Mesenteric fat pad (tissue), 1 donor: ENCODE data around the gene MRPL58. TPM values are rescaled to one million over a fixed set of nuclear protein-coding genes. Genes with fewer than 3 reads are reported as not detected.
"Not testable (repeated sequence)": the region's sequence is repeated elsewhere in the genome, so short reads cannot be mapped to it uniquely, and the experiment has no call there.

Source experiments
- DNase-seq: peaks from one replicate; pipeline ENCODE4 v3.0.0-alpha.2; 2020; ENCODE audit warnings: low spot score
- long read RNA-seq: library from polyadenylated mRNA; unstranded; transcript quantifications from one replicate; pipeline ENCODE4 v2.0.0, GENCODE V29; 2020
- total RNA-seq: library from RNA; stranded (reverse); fragmentation: NEBNext Ultra II Directional; extraction: Animal tissue kit (Norgen Biotek cat#: 25700); gene quantifications from one replicate; pipeline ENCODE4 v1.2.1, GENCODE V29; 2021
- donor health status: DM: yes; HTN: yes; CAD: no.

MRPL58 gene
- total RNA-seq: 26.4 TPM
- long read RNA-seq, transcript MRPL58-201 (6 exons, 890 nt): major isoform, 17 of 23 reads
- long read RNA-seq, partial matches to known transcripts: 3 of 23 reads
- long read RNA-seq, other reads (novel, unspliced or antisense): 3 of 23 reads

DNA sequence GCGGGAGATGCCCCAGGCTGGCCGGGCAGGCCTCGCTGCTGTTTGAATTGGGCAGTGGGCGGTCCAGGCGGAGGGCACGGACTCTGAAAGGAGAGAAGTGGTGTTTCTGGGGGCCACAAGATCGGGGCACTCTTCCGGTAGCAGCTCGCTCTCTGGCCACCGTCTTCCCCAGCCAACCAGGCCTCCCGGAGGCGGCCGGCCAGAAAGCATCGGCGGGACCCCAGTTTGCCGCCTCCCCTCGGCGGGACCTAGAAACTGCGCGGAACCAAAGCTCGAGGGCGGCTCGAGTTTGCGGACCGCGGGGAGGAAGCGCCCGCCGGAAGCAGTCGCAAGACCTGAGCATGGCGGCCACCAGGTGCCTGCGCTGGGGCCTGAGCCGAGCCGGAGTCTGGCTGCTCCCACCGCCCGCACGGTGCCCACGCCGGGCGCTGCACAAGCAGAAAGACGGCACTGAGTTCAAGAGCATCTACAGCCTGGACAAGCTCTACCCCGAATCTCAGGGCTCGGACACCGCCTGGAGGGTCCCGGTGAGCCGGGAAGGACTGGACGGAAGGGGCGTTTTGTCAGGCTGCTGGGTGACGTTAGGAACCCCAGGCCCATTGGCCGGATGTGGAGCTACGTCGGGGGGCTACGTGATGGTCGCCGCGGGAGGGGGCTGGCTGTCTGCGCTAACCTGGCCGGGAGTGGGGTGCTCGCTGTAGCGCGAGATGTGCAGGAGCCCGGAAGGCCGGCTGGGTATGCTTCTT, at the start of gene MRPL58:
TSS of gene MRPL58 (plus strand) at position 325 of the 746 bp plus-strand sequence. CDS start at position 342, 17 bp downstream.
- peak; percentile 94 for DNase-seq

DNA sequence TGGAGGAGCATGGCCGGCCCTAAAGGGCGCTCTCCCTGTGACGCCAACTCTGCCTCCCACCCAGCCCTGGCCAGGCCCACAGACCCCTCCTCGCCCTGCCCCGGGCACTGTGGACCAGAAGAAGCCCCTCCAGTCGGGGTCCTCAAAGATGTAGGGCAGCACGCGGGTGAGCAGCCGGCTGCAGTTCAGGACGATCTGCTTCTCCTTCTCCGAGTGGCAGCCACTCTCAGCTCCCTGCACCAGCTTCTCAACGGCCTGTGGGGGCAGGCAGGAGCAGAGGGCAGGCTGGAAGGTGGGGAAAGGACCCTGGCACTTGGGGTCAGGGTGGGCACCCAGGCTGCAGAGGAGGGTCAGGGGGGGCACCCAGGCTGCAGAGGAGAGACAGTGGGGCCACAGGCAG, 48.8 kb upstream of the MRPL58 start:
- DNase-seq: no peak

DNA sequence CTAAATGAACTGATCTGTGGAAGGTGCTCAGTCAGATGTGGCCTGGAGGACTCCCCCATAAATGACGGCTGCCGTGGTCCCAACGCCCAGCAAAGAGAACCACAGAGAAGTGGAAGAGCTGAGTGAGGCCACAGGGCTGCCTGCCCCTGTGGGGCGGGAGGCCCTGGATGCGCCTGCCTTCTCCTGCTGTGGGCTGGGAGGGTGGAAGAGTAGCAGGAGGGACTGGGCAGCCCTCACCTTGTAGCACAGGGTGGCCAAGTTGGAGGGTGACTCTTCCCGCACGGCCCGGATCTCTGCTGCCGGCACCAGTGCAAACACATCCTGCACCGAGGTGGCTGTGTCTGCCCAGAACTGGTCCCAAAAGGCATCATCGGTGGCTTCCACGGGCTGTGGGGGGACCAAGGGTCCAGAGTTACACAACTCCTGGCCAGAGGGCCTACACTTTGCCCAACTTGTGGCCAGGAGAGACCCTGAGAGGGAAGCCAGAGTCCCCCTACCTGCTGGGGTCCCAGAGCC, 48.2 kb upstream of the MRPL58 start:
- no peak for DNase-seq

DNA sequence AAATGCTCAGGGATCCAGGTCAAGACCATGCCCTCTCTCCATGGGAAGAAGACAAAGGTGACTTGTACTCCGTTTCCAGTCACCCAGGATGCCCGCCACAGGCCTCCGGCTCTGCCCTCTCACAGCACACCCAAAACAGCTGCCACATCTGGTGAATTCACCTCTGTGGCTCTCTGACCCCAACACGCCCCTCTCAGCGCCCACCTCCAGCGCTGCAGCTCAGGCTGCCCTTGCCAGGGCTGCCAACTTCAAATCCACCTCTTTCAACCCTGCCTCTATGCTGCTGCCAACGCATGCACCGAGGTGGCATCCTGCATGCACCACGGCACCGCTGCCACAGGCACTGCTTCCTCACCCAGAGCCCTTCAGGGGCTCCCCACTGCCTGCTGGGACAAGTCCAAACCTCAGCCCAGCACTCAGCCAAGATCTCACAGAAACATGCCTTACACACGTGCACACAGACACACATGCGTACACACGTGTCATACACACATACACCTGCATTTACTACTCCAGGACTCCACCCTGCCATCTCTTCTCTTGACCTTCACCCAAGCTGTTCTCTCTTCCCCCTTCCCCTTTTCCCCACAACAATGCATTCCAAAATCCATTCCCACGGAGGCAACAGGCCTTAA, 47.4 kb upstream of the MRPL58 start:
- no peak for DNase-seq

DNA sequence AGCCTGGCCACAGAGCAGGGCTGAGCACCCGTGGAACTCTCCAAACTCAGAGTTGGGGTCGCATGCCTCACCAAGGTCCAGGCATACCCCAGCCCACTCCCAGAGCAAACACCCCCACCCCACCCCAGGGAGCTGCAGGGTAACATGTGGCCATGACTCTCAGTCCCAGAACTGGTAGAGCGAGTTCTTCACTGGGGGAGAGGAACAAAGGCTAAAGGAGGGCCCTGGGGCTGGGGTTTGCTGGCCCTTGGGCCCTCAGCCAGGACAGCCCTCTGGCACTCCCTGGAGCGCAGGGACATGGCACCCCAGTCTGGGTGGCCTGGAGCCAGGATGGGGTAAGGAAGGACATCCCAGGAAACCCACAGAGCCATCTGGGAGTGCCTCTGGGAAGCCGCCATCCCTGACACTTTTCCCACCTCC, 44.1 kb upstream of the MRPL58 start:
- DNase-seq: no peak

DNA sequence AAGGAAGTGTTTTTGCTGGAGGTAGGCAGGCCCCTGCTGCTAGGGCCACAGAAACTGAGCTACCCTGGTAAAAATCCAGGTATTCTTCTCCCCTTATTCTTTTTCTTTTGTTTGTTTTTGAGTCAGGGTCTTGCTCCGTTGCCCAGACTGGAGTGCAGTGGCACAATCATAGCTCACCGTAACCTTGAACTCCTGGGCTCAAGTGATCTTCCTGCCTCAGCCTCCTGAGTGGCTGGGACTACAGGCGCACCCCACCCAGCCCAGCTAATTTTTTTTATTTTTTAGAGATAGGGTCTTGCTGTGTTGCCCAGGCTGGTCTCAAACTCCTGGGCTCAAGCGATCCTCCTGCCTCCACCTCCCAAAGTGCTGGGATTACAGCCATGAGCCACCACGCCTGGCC, 43.0 kb upstream of the MRPL58 start:
- not testable (repeated sequence) for DNase-seq

DNA sequence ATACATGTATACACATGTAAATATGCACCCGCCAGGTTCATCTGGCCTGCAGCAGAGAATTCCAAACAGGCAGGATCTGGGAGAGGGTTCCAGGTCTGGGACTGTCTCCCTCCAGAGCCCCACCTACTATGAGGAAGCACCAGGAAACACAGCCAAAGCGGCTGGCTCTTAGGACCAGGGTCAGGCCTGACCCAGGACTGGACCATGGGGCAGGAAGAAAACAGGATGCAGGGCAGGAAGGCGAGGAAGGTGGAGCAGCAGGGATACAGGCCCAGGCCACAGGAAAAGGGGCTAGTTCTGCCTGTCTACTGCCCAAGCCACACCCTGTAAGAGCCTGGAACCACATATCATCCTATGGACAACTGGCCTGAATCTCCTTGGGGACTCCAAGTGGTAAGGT, 42.1 kb upstream of the MRPL58 start:
- DNase-seq: no peak

DNA sequence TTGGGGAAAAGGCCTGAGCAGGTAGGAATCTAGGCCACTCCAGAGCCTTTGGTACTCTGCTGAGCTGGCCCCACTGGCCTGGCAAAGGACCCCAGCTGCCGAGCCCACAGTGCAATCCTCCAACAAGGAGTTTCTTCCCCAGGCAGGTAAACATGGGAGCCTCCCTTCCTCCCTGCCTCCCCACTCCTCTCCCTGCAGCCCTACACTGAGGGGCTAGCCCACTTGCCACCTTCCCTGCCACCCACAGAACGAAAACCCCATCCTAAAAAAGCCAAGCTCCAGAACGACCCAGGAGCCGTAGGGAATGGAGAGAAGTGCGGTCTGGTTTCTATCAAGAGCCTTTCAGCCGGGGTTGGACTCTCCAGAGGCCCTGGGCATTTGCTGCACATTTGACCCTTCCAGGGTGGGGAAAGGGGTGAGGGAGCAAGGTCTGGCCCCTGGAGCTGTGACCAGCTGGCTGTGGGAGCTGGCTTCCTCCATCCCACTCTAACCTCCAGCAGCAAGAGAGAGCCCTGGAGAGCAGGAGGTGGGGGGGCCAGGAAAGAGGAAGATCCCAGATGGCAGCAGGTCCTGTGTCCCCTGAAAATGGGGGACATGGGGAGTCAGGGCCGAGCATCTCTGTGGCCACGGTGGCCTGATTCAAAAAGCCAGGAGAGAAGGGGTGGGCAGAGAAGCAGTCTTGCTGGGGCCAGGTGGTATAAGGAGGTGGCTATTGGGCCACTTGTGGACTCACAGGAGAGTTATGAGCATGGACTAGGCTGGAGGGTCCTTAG, 41.2 kb upstream of the MRPL58 start:
- DNase-seq: no peak

DNA sequence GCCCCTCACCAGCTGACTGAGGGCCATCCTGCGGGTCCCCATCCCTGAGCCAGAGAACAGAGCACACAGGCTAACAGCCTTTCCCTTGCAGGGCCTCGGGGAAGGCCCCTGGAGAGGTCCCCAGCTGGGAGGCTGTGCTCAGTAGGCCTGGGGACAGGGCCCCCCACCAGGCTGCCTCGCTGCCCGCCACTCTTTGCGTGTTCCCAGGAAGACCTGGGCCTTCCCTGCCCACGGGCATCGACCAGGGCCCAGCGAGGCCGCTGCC, 40.7 kb upstream of the MRPL58 start:
- DNase-seq: no peak

DNA sequence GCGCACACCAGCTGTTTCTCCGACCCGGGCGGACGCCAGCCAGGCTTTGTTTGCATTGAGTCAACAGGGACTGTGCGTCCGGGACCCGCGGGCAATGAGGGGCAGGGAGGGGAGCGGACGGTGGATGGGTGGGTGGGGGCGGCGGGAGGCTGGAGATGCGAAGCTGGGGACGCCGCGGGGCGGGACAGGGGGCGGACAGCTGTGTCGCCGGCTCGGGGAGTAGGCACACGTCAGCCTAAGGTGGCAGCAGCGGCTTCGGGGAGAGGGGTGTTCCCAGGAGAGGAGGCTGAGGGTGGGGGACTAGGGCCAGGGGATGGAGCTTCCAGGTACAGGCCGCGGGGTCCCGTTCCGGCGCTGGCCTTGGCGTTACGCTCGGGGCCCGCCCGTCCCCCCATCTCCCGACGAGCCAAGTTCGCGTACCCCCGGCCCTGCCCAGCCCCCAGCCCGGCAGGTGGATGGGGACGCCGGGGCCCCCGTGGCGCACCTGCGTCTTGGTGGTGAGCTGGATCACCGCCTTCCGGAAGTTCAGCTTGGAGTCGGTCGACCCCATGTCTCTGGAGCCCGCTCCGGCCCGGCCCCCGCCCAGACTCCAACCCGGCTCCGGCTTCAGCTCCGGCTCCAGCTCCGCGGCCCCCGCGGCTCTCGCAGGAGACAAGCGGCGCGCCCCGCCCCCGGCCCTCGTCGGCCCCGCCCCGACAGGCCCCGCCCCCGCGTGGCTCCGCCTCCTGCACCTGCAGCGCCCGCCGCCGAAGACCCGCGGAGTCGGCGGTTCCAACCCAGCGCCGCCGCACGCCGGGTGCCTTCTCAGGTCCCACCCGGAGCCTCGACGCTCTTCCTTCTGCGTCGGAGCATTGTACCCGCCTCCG, 40.1 kb upstream of the MRPL58 start, which contains the start of gene HID1:
TSS of gene HID1 (minus strand) at position 653 of the 866 bp plus-strand sequence. CDS start at position 550, 103 bp downstream.
- DNase-seq: no peak

DNA sequence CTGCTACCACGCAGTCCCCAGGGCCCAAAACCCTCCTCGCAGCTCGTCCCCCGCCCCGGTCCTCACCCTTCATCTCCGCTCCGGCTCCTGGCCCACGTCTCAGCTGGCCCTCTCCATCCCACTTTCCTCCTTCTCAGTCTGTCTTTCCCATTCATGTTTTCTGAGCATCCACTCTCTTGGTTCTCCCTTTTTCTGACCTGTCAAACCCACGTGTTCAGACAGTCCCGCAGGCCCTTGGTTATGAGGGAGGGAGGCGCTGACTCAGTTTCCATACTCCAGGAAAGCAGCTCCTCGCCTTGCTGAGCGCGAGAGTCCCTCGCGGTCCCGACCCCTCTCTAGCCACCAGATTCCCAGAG, 39.5 kb upstream of the MRPL58 start:
- no peak for DNase-seq

DNA sequence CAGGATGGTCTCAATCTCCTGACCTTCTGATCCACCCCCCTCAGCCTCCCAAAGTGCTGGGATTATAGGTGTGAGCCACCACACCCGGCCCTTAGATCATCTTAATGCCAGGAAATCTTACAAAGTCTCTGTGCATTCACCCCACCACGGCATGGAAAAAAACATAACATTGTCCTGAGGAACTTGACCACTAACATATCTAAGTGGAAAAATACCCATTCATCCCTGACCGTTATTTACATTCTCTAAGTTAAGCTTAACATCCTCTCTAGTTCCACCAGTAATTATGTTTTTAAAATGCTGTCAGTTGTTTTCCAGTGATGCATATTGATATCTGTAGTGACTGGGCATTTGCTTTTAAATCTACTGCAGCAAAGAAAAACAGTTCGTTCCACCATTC, 36.5 kb upstream of the MRPL58 start:
- DNase-seq: no peak

DNA sequence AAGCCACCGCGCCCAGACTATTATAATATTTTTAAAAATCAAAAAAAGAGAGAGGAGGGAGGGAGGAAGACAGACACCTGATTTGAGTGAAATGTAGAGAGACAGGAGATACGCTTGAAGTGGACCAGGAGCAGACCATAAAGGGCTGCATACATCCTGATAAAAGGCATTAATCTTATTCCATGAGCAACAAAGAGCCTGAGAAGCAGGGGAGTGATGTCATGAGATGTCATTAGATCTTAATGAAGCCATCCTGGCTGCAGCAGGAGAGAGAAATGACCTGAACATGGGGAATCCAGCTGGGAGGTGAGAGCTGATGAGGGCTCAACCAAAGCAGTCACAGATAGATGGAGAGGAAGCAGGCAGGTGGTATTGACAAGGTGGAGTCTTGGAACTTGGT, 34.7 kb upstream of the MRPL58 start:
- DNase-seq: no peak

DNA sequence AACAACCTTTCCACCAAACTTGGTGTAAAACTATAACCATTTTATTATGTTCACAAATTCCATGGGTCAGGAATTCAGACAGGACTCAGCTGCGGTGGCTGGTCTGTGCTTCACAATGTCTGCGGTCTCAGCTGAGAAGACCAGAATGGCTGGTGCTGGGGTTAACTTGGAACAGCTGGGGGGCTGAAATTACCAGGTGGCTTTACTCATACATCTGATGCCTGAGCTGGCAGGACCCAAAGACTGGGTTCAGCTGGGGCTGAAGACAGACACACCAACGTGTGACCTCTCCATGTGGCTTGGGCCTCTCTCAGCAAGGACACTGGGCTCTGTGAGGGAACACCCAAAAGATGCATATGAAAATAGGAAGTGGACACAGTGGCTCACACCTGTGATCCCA, 34.2 kb upstream of the MRPL58 start:
- no peak for DNase-seq

DNA sequence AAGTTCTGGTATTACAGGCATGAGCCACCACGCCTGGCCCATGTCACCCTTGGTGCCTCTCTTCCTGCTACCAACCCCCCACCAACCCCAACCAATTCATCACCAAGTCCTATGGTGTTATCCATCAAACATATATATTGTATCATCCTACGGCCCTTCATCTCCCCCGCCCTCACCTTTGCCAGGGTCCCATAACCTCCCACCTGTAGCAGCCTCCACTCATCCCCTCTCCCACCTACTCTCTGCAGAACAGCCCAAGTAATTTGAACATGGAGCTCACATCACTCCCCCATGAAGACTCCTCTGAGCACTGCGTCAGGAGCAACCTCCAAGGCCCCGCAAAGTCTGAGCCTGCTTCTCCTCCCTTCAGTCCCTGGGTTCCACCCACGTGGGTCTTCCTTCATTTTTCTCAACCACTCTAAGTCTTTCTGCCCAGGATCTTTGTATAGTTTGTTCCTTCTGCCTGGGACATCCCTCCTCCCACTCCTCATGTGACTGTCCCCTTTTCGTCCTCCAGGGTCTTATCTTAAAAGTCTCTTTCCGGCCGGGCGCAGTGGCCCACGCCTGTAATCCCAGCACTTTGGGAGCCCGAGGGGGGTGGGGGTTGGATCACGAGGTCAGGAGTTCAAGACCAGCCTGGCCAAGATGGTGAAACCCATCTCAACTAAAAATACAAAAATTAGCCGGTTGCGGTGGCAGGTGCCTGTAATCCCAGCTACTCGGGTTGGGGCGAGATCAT, 32.9 kb upstream of the MRPL58 start:
- DNase-seq: no peak

DNA sequence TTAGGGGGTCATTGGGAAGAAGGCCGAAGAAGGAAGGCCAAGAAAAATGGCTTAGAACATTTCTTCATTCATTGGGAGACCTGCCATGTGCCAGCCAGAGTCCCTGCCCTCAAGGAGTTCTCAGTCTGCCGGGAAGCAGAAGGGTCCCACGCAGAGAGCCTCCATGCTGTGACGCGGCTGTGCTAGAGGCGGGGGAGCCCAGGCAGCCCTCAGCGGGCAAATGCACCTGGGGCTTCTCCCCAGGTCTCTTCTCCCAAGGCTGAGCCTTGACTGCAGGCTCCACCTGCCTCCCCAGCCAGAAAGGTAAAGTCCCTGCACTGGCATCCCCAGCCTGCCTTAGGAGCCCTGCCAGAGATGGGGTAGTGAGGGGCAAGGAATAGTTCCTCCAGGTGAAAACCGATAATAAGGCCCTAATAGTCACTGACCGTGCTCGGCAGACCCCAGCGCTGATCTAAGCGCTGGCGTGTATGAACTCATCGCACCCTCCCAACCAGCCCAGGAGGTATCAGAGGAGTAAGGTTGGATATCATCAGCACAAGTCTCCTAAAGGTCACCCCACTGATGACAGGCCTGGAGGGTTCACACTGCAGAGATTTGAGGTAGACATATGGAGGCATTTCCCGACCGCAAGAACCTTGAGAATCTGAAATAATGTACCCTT, 31.0 kb upstream of the MRPL58 start:
- DNase-seq: no peak

DNA sequence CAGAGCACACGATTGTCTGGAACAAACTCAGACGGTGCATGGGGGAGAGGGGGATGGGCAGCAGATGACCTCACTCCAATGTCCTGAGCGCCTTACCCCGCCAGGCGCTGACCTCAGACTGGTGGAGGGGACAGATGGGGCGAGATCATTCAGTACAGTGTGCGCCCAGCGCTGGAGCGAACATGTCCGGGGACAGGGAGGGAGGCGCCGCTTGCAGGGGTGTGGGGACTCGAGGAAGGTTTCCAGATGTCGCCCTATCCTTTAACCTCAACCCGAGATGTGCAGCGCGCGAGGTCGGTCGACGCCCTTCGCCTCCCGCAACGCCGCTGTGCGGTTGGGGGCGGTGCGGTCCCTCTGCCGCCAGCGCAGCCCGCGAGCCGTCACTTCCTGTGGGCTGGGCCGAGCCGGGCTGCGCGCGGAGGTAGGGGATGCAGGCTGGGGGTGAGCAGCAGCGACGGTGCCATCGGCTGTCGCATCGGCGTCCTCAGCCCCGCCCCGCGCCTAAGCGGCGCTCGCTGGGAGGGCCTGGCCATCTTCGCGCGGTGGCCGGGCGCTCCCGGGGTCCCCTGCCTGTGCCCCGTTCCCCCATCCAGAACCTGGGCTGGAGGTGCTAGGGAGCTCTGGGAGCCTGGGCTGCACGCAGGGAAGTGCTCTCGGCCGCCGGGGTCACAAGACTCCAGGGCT, 30.3 kb upstream of the MRPL58 start:
- no peak for DNase-seq

DNA sequence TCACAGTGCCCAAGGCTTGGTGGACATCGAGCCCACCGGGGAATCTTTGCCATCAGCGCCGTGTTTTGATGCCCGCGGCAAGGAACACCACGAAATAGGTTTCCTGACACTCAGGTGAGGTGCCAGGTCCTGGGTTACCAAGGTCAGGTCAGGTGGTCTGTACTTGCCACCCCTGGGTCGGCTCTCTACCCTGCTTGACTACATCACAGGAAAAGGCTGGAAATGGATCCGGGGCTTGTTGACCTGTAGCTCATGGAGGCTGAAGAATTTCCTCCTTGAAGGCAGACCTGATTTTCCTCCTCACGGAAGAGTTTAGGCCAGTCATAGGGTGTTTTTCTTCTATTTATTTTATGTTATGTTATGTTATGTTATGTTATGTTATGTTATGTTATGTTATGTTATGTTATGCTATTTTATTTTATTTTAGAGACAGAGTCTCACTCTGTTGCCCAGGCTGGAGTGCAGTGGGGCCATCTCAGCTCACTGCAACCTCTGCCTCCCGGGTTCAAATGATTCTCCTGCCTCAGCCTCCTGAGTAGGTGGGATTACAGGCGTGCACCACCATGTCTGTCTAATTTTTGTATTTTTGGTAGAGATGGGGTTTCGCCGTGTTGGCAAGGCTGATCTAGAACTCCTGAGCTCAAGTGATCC, 29.7 kb upstream of the MRPL58 start:
- not testable (repeated sequence) for DNase-seq

DNA sequence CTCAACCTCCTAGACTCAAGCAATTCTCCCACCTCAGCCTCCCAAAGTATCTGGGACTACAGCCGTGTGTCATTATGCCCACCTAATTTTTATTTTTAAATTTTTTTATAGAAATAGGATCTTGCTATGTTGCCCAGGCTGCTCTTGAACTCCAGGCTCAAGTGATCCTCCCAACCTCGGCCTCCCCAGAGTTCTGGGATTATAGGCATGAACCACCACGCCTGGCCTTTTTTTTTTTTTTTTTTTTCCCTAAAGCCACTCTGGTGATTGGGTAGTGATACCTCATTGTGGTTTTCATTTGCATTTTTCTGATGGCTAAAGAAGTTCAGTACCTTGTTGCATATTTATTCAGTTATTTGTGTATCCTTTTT, 26.3 kb upstream of the MRPL58 start:
- DNase-seq: no peak
